GM18858 (cell line): ENCODE data around the gene TFAP2E.

Source experiments
- ATAC-seq: cut with Tn5 transposase; IDR thresholded peaks from one replicate; pipeline ENCODE4 v1.9.1; 2021; ENCODE audit not compliant: unreplicated experiment

The TFAP2E gene

GRCh38 chr1:35573198-35574124 lies at the start of gene TFAP2E:
TSS of gene TFAP2E (plus strand) at chr1:35573314. CDS start at chr1:35573578, 264 bp downstream.
- no peak for ATAC-seq

GRCh38 chr1:35524106-35524505 lies 49.0 kb upstream of the TFAP2E start:
- ATAC-seq, result no peak

- ATAC-seq, result no peak
These were observed 42.9 kb upstream of the TFAP2E start for GRCh38 chr1:35530168-35530567.

GRCh38 chr1:35530946-35531345 lies 42.2 kb upstream of the TFAP2E start:
- no peak for ATAC-seq

GRCh38 chr1:35531368-35531767 lies 41.7 kb upstream of the TFAP2E start:
- ATAC-seq, result no peak

GRCh38 chr1:35532497-35533223 lies 40.5 kb upstream of the TFAP2E start:
- ATAC-seq, result no peak

GRCh38 chr1:35533586-35533985 lies 39.5 kb upstream of the TFAP2E start:
- ATAC-seq, result no peak

GRCh38 chr1:35535243-35535642 lies 37.9 kb upstream of the TFAP2E start:
- no peak for ATAC-seq

- no peak for ATAC-seq
These were observed 36.5 kb upstream of the TFAP2E start for GRCh38 chr1:35536556-35537162.

- no peak for ATAC-seq
These were observed 35.3 kb upstream of the TFAP2E start for GRCh38 chr1:35537806-35538205.

GRCh38 chr1:35539073-35539823 lies 33.9 kb upstream of the TFAP2E start:
- ATAC-seq, result no peak

- ATAC-seq, result no peak
These were observed 33.3 kb upstream of the TFAP2E start for GRCh38 chr1:35539824-35540261.

- no peak for ATAC-seq
These were observed 28.1 kb upstream of the TFAP2E start for GRCh38 chr1:35544976-35545375.

GRCh38 chr1:35546614-35547013 lies 26.5 kb upstream of the TFAP2E start:
- no peak for ATAC-seq

GRCh38 chr1:35553851-35554250 lies 19.3 kb upstream of the TFAP2E start:
- ATAC-seq, result no peak

- ATAC-seq, result no peak
These were observed 18.6 kb upstream of the TFAP2E start for GRCh38 chr1:35554266-35555211.

GRCh38 chr1:35555212-35555584 lies 17.9 kb upstream of the TFAP2E start:
- no peak for ATAC-seq

GRCh38 chr1:35555601-35556477 lies 17.3 kb upstream of the TFAP2E start:
- ATAC-seq, result no peak
